Glomerular visceral epithelial cell (primary cell): ENCODE data around the gene USP25.

Experiments used
- DNase-seq: peaks from one replicate; pipeline ENCODE4 v3.0.0-alpha.2; 2016; ENCODE audit errors: extremely low spot score

USP25 gene

GRCh38 chr21:15857740-15858139, 128.0 kb downstream of the USP25 start:
- no peak for DNase-seq

DNA sequence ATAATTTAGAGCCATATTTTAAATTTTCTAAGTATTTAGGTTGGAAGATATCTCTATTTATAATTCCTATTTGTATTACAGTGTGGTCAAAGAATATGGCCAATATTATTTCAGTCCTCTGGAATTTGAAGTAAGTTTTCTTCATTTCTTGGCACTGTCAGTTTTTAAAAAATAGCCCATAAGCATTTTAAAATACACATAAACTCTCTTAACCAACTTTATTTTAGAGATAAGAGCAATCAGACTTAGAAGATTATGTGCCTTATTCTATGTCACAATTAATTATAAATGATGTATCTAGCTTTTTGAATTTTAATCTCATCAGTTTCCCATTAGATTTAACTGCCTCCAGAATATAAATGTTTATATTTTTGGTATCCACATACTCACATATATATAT, 130.8 kb downstream of the USP25 start:
- no peak for DNase-seq

- no peak for DNase-seq
Observed at GRCh38 chr21:15868940-15869339, 139.2 kb downstream of the USP25 start.

- no peak for DNase-seq
Observed at GRCh38 chr21:15870819-15871218, 141.0 kb downstream of the USP25 start.

GRCh38 chr21:15872236-15872635, 142.5 kb downstream of the USP25 start:
- no peak for DNase-seq

GRCh38 chr21:15874615-15875014, 144.8 kb downstream of the USP25 start:
- no peak for DNase-seq

DNA sequence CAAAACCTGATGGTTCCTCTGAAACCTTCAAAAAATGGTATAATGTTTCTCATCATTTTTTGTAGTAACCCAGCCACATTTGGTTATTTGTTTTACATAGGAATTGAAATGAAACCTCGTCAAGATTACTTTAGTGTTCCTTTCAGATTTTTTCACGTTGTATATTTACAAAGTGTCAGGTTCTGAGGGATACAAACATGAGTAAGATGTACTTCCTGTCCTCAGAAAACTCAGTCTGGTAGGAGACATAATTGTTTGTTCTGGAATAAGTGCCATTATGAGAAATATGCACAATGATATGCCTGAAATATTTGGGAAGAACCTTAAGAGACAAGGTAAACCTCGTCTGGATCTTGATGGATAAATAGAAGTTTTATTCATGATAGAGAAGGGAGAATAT, 145.5 kb downstream of the USP25 start:
- DNase-seq: no peak

DNA sequence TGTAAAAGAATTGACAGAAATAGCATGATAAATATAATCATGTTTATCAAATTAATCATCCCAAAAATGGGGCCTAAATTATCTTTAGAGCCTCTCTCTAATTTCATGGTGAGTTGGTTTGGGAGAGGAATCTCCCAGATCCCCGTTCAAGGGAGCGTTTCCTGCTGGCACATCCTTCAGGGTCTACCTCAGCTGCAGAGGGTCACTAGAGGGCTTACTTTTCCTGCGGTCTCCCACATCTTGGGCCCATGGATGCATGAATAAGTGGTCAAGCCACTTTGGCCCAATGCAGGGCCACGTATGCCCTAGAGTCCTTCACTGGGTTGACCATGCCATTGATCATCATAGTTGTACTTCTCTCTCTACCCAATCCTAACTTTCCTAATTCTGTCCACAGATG, 164.1 kb downstream of the USP25 start:
- DNase-seq: no peak

- peak; percentile 33 for DNase-seq
Observed at GRCh38 chr21:15894596-15894995, 164.8 kb downstream of the USP25 start.

- DNase-seq: peak; percentile 86
Observed at GRCh38 chr21:15895142-15896106, 165.6 kb downstream of the USP25 start.

- no peak for DNase-seq
Observed at GRCh38 chr21:15896501-15896900, 166.7 kb downstream of the USP25 start.

DNA sequence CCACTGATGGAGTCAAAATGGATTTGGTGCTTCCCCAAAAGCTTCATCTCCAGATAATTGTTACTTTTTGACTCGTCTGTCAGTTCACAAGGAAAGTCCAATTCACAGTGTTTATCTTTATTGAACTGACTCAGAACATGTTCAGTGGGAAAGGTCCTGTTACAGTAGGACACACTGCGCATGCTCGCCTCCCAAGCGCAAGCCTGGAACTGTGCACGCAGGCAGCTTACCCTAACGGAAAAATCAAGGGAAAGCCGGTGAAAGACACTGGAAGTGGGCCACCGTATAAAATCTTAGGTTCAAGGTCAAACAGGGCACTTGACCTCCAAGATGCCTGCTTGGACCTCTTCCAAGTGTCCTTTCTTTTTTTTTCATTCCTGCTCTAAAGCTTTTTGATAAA, 174.6 kb downstream of the USP25 start:
- DNase-seq: no peak

GRCh38 chr21:15908187-15908586, 178.4 kb downstream of the USP25 start:
- peak; percentile 14 for DNase-seq

- DNase-seq: no peak
Observed at GRCh38 chr21:15928196-15928595, 198.4 kb downstream of the USP25 start.

- no peak for DNase-seq
Observed at GRCh38 chr21:15928686-15929425, 199.1 kb downstream of the USP25 start.

GRCh38 chr21:15929536-15929935, 199.8 kb downstream of the USP25 start:
- no peak for DNase-seq
